MCF 10A (cell line): ENCODE measurements around the gene FGFR2. TPM values are rescaled to one million over a fixed set of nuclear protein-coding genes. Genes with fewer than 3 reads are reported as not detected.
"Not testable (repeated sequence)": the region's sequence is repeated elsewhere in the genome, so short reads cannot be mapped to it uniquely, and the experiment has no call there.

Source experiments
- BruUV-seq: library from RNA; stranded (reverse); fragments of 400-500 nt; replicated peaks from 2 replicates; lab custom pipeline; 2021; lab: Mats Ljungman, UMichigan
- CTCF ChIA-PET: fragments of 300-600 bp; sonication (Branson Sonifier 250); formaldehyde crosslinking; extraction: SDS; loops from one replicate; lab custom pipeline; 2021; ENCODE audit warnings: antibody characterized with exemption, inconsistent platforms; lab: Yijun Ruan, JAX
- POLR2A ChIA-PET: fragments of 300-600, 350-650 bp; sonication (Branson Sonifier 250); formaldehyde crosslinking; extraction: SDS; loops from one replicate; lab custom pipeline; 2020; ENCODE audit warnings: antibody characterized with exemption, inconsistent platforms; lab: Yijun Ruan, JAX
- DNase-seq: peaks from one replicate; pipeline ENCODE4 v3.0.0-alpha.2; 2018; ENCODE audit not compliant: unreplicated experiment
- H3K27ac Mint-ChIP-seq: one replicate; pipeline ENCODE4 v1.8.0; 2022; ENCODE audit warnings: mild to moderate bottlenecking, low read depth, mixed read lengths; ENCODE audit not compliant: unreplicated experiment
- H3K27me3 Mint-ChIP-seq: one replicate; pipeline ENCODE4 v1.8.0; 2022; ENCODE audit warnings: mixed read lengths; ENCODE audit not compliant: insufficient read depth, unreplicated experiment
- H3K36me3 Mint-ChIP-seq: one replicate; pipeline ENCODE4 v1.8.0; 2022; ENCODE audit warnings: mild to moderate bottlenecking, moderate library complexity, mixed read lengths; ENCODE audit not compliant: insufficient read depth, unreplicated experiment
- H3K4me1 Mint-ChIP-seq: one replicate; pipeline ENCODE4 v1.8.0; 2022; ENCODE audit warnings: mixed read lengths; ENCODE audit not compliant: insufficient read depth, unreplicated experiment
- H3K4me3 Mint-ChIP-seq: one replicate; pipeline ENCODE4 v1.8.0; 2022; ENCODE audit warnings: mild to moderate bottlenecking, moderate library complexity, mixed read lengths; ENCODE audit not compliant: unreplicated experiment
- H3K9me3 Mint-ChIP-seq: one replicate; pipeline ENCODE4 v1.8.0; 2022; ENCODE audit warnings: mixed read lengths; ENCODE audit not compliant: unreplicated experiment
- intact Hi-C: fragments of 100-400 bp; cut with micrococcal nuclease; formaldehyde crosslinking; loops from 2 replicates; pipeline ENCODE4 v1.14.1; 2022
- total RNA-seq: library from RNA; stranded (reverse); gene quantifications from 2 replicates; pipeline ENCODE4 v1.2.3, GENCODE V29; 2022
- TF ChIP-seq, protein P1 (sequence below): fragments of 200-600 bp; IDR thresholded peaks from one replicate; pipeline ENCODE4 v1.8.0; 2022; ENCODE audit warnings: antibody characterized with exemption, mild to moderate bottlenecking; ENCODE audit not compliant: unreplicated experiment

FGFR2 gene
- total RNA-seq, 1 experiment from 2014 or later = 2.7 TPM

DNA sequence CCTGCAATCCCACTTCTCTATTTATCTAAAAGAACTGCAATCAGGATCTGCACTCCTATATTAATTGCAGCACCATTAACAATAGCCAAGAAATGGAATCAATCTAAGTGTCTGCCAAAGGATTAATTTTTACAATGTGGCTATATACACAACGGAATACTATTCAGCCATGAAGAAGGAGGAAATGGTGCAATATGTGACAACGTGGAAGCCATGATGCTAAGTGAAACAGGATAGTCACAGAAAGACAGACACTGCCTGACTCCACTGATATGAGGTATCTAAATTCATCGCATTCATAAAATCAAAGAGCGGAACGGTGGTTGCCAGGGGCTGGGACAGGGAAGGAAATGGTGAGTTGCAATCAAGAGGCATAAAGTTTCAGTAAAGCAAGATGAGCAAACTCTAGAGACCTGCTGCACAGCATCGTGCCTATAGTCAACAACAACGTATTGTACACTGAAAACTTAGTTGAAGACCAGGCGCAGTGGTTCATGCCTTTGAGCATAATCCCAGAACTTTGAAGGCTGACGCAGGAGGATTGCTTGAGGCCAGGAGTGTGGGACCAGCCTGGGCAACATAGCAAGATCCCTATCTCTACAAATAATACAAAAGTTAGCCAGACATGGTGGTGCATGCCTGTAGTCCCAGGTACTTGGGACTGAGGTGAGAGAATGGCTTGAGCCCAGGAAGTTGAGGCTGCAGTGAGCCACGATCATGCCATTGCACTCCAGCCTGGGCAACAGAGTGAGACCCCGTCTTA lies 76.3 kb downstream of the FGFR2 start:
- BruUV-seq = no TSS peak
- H3K27me3 Mint-ChIP-seq = no peaks in the 10 kb centered on the region
- ChIA-PET POLR2A (interaction anchor here (0.9 kb wide), 1 partner anchor 10 kb away, joined by 4 read pairs; no protein-coding TSS in a partner anchor), CTCF (no interaction called here)
- TF ChIP-seq, protein P1, sequence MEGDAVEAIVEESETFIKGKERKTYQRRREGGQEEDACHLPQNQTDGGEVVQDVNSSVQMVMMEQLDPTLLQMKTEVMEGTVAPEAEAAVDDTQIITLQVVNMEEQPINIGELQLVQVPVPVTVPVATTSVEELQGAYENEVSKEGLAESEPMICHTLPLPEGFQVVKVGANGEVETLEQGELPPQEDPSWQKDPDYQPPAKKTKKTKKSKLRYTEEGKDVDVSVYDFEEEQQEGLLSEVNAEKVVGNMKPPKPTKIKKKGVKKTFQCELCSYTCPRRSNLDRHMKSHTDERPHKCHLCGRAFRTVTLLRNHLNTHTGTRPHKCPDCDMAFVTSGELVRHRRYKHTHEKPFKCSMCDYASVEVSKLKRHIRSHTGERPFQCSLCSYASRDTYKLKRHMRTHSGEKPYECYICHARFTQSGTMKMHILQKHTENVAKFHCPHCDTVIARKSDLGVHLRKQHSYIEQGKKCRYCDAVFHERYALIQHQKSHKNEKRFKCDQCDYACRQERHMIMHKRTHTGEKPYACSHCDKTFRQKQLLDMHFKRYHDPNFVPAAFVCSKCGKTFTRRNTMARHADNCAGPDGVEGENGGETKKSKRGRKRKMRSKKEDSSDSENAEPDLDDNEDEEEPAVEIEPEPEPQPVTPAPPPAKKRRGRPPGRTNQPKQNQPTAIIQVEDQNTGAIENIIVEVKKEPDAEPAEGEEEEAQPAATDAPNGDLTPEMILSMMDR = no peak
- H3K4me3 Mint-ChIP-seq = no peak overlapping the region
- no peak overlapping the region for H3K27ac Mint-ChIP-seq
- H3K36me3 Mint-ChIP-seq = peaks cover 6% of the 10 kb centered on the region
- intact Hi-C loops = no loop called here
- no peak for DNase-seq
- H3K9me3 Mint-ChIP-seq = no peaks in the 10 kb centered on the region
- no peaks in the 10 kb centered on the region for H3K4me1 Mint-ChIP-seq

DNA sequence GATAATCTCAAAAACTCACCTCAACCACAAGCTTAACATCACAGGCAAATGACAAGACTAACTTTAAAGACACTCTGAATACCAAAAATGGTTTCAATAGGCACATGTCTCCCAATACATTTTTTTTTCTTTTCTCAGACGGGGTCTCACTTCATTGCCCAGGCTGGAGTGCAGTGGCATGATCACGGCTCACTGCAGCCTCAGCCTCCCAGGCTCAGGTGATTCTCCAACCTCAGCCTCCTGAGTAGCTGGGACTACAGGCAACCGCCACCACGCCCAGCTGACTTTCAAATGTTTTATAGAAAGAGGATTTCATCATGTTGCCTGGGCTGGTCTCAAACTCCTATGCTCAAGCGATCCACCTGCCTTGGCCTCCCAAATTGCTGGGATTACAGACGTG lies 77.7 kb downstream of the FGFR2 start:
- H3K9me3 Mint-ChIP-seq, H3K27ac Mint-ChIP-seq, DNase-seq, H3K4me3 Mint-ChIP-seq, BruUV-seq, intact Hi-C loops, H3K36me3 Mint-ChIP-seq, H3K4me1 Mint-ChIP-seq, H3K27me3 Mint-ChIP-seq: not testable (repeated sequence)
- ChIA-PET CTCF (interaction anchor here (0.6 kb wide), 2 partner anchors 13 to 1179 kb away, joined by 3 read pairs; partner anchors contain the start of gene C10orf120), POLR2A (interaction anchor here (0.9 kb wide), 1 partner anchor 8 kb away, joined by 4 read pairs; no protein-coding TSS in a partner anchor)

DNA sequence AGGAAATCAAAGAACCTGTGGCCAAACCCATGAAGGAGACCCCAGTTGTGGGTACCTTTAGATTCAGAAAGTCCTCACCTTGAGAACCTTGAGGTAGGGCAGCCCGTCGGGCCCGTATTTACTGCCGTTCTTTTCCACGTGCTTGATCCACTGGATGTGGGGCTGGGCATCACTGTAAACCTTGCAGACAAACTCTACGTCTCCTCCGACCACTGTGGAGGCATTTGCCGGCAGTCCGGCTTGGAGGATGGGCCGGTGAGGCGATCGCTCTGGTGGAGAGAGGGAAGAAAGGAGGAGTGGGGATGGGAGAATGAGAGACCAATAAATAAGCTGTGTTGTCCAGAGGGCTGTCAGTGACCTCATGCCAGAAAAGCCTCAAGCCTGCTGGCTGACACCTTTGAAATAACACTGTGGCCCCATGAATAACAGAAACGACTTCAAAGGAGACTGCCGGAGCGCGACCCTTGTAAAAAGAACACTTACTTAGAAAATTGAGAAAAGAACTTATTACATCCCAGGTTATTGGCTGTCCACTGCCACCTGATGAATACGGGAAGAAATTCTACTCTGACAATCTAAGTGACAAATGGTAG lies 78.2 kb downstream of the FGFR2 start:
- CTCF ChIA-PET = interaction anchor here (0.6 kb wide), 2 partner anchors 13 to 1179 kb away, joined by 3 read pairs; partner anchors contain the start of gene C10orf120
- intact Hi-C loops = no loop called here
- Mint-ChIP-seq H3K36me3 (peaks cover 6% of the 10 kb centered on the region), H3K27me3 (no peaks in the 10 kb centered on the region), H3K4me3 (no peak overlapping the region), H3K9me3 (no peaks in the 10 kb centered on the region), H3K27ac (no peak overlapping the region), H3K4me1 (no peaks in the 10 kb centered on the region)
- TF ChIP-seq, protein P1 = no peak
- DNase-seq = no peak
- POLR2A ChIA-PET = no interaction called here
- BruUV-seq = no TSS peak

DNA sequence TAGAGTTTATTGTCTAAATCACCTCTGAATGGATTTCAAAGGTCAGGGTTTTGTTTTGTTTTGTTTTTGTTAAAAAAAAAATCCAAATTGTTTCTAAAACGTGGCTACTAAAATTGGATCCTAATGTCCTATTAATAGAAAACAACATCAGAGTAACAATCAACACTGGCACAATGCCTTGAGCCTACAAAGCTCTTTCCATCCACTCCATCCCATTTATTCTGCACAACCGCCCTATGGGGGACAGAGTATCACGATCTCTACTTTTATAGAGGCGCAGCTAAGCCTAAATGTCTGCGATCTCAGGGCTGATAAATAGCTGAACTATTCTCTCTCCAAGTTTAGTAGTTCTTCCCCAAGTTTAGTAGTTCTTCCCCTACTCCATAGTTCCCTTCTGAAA lies 78.8 kb downstream of the FGFR2 start:
- H3K36me3 Mint-ChIP-seq = peaks cover 6% of the 10 kb centered on the region
- CTCF ChIA-PET = no interaction called here
- intact Hi-C loops = no loop called here
- BruUV-seq = no TSS peak
- H3K4me3 Mint-ChIP-seq = no peak overlapping the region
- no peak for DNase-seq
- POLR2A ChIA-PET = no interaction called here
- no peak overlapping the region for H3K27ac Mint-ChIP-seq
- no peaks in the 10 kb centered on the region for H3K4me1 Mint-ChIP-seq
- TF ChIP-seq, protein P1 = no peak
- no peaks in the 10 kb centered on the region for H3K27me3 Mint-ChIP-seq
- no peaks in the 10 kb centered on the region for H3K9me3 Mint-ChIP-seq
